ENCODE data around the gene CAPN5. TPM values are rescaled to one million over a fixed set of nuclear protein-coding genes. Genes with fewer than 3 reads are reported as not detected.
A peak's percentile ranks its signal among the peaks of the same experiment; 100 is the strongest.

Gene CAPN5
- total RNA-seq, 1 donor from 2014 or later, result 6.5 TPM

- TF ChIP-seq, protein P1, sequence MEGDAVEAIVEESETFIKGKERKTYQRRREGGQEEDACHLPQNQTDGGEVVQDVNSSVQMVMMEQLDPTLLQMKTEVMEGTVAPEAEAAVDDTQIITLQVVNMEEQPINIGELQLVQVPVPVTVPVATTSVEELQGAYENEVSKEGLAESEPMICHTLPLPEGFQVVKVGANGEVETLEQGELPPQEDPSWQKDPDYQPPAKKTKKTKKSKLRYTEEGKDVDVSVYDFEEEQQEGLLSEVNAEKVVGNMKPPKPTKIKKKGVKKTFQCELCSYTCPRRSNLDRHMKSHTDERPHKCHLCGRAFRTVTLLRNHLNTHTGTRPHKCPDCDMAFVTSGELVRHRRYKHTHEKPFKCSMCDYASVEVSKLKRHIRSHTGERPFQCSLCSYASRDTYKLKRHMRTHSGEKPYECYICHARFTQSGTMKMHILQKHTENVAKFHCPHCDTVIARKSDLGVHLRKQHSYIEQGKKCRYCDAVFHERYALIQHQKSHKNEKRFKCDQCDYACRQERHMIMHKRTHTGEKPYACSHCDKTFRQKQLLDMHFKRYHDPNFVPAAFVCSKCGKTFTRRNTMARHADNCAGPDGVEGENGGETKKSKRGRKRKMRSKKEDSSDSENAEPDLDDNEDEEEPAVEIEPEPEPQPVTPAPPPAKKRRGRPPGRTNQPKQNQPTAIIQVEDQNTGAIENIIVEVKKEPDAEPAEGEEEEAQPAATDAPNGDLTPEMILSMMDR (IDR thresholded peaks at IDR 0.05), result no peak
- no peaks in the 10 kb centered on the region for H3K9me3 ChIP-seq
- DNase-seq, result peak; percentile 55
- H3K4me3 ChIP-seq, result no peak overlapping the region
- H3K27ac ChIP-seq, result peak overlapping the region; percentile 85
- H3K4me1 ChIP-seq, result peaks cover 38% of the 10 kb centered on the region
- intact Hi-C loops (cut with DNase I), result no loop called here
- H3K36me3 ChIP-seq, result no peaks in the 10 kb centered on the region
- H3K27me3 ChIP-seq, result no peaks in the 10 kb centered on the region
- no peak for ATAC-seq
Measured at GRCh38 chr11:77074626-77075221, 8.0 kb downstream of the CAPN5 start.

DNA sequence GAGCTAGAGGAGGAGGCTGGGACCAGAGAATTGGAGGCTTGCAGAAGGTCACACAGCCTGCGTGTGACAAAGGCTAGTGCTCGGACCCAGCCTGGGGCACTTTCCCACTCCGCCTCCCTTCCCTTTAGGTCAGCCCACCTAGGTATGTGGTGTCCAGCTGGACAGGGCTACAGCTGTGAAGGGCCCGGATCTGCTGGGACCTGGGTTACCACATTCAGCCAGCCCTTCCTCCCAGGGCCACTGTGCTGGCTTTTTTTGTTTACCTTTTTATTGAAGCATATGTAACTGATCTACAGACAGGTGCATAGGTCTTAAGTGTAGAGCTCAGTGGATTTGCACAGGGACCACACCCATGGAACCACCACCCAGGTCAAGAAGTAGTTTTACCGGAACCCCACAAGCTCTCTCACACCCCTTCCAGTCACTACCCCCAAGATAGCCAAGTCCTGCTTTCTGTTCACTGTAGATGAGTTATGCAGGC is 8.7 kb downstream of the CAPN5 start:
- TF ChIP-seq, protein P1 (IDR thresholded peaks at IDR 0.05), result no peak
- H3K36me3 ChIP-seq, result no peaks in the 10 kb centered on the region
- peaks cover 38% of the 10 kb centered on the region for H3K4me1 ChIP-seq
- H3K27ac ChIP-seq, result no peak overlapping the region
- peak; percentile 50 for DNase-seq
- peak; percentile 41 for ATAC-seq
- H3K9me3 ChIP-seq, result no peaks in the 10 kb centered on the region
- no peak overlapping the region for H3K4me3 ChIP-seq
- intact Hi-C loops (cut with DNase I), result no loop called here
- no peaks in the 10 kb centered on the region for H3K27me3 ChIP-seq

GRCh38 chr11:77079666-77080065 is 12.9 kb downstream of the CAPN5 start:
- Histone ChIP-seq H3K4me1 (peaks cover 23% of the 10 kb centered on the region), H3K27me3 (no peaks in the 10 kb centered on the region), H3K9me3 (no peaks in the 10 kb centered on the region), H3K4me3 (no peak overlapping the region), H3K36me3 (no peaks in the 10 kb centered on the region), H3K27ac (no peak overlapping the region)
- TF ChIP-seq, protein P1 (IDR thresholded peaks at IDR 0.05), result no peak
- intact Hi-C loops (cut with DNase I), result no loop called here
- DNase-seq, result no peak
- ATAC-seq, result no peak

DNA sequence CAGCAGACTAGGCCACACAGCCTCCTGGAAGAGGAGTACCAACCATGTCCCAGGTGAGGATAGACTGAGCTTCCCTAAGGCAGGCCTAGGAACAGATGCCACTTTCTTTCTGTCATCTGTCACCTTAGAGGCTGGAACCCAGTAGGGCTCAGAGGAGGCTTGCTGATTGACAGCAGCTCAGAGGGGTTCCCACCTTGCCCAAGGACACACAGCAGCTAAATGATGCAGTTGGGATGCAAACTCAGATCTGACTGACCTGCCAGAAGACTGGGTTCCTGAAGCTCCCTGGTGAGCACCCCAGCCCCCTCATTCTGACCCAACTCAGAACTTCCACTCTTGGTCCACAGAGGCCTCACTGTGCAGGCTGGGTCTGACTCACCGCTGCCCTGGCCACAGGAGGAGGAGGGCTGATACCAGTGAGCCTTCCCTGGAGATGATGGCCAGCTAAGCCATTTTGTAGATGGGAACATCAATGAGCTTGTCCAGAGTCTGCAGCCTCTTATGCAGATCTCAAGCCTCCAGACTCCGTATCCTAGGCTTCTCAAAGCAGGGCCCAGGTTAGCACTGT is 14.0 kb downstream of the CAPN5 start:
- Histone ChIP-seq H3K9me3 (no peaks in the 10 kb centered on the region), H3K4me3 (no peak overlapping the region), H3K36me3 (no peaks in the 10 kb centered on the region), H3K4me1 (peaks cover 16% of the 10 kb centered on the region), H3K27ac (no peak overlapping the region), H3K27me3 (no peaks in the 10 kb centered on the region)
- ATAC-seq (no peak), DNase-seq (no peak)
- TF ChIP-seq, protein P1 (IDR thresholded peaks at IDR 0.05), result no peak
- intact Hi-C loops (cut with DNase I), result no loop called here

- no peak overlapping the region for H3K27ac ChIP-seq
- no peaks in the 10 kb centered on the region for H3K36me3 ChIP-seq
- no peaks in the 10 kb centered on the region for H3K27me3 ChIP-seq
- H3K4me3 ChIP-seq, result no peak overlapping the region
- ATAC-seq (no peak), DNase-seq (peak; percentile 52)
- H3K4me1 ChIP-seq, result peaks cover 16% of the 10 kb centered on the region
- no peaks in the 10 kb centered on the region for H3K9me3 ChIP-seq
- TF ChIP-seq, protein P1 (IDR thresholded peaks at IDR 0.05), result no peak
- intact Hi-C loops (cut with DNase I), result no loop called here
Measured at GRCh38 chr11:77081381-77081851, 14.6 kb downstream of the CAPN5 start.
